SK-N-MC (cell line): ENCODE results near the gene SPATA13.
"Not testable (repeated sequence)": the region's sequence is repeated elsewhere in the genome, so short reads cannot be mapped to it uniquely, and the experiment has no call there.

ENCODE experiments used
- DNase-seq: peaks from one replicate; pipeline ENCODE4 v3.0.0-alpha.2; 2011; ENCODE audit warnings: low read depth, low spot score
- H3K27ac ChIP-seq: fragments of 200-600 bp; sonication (generic); 2 replicates; pipeline ENCODE4 v1.5.1; 2016; ENCODE audit warnings: mixed run types
- H3K36me3 ChIP-seq: fragments of 200-600 bp; sonication (generic); 2 replicates; pipeline ENCODE4 v1.6.1; 2017; ENCODE audit warnings: antibody characterized with exemption, low read length, mixed read lengths; ENCODE audit not compliant: insufficient read depth
- H3K4me3 ChIP-seq: fragments of 200-600 bp; sonication (generic); 2 replicates; pipeline ENCODE4 v1.5.1; 2016
- H3K9ac ChIP-seq: fragments of 200-600 bp; sonication (generic); 2 replicates; pipeline ENCODE4 v1.8.0; 2017; ENCODE audit warnings: mixed run types, mixed read lengths; ENCODE audit not compliant: insufficient read length
- H3K9me3 ChIP-seq: fragments of 200-600 bp; sonication (generic); 2 replicates; pipeline ENCODE4 v1.6.1; 2017; ENCODE audit warnings: low read depth, mild to moderate bottlenecking, antibody characterized with exemption, low read length, moderate library complexity, mixed read lengths
- EZH2 ChIP-seq: fragments of 200-600 bp; sonication (generic); IDR thresholded peaks from one replicate; pipeline ENCODE4 v1.6.1; 2017; ENCODE audit warnings: antibody characterized with exemption
- FOXP2 ChIP-seq: optimal IDR thresholded peaks from 2 replicates; pipeline ENCODE3; 2011; ENCODE audit warnings: mild to moderate bottlenecking, moderate library complexity; ENCODE audit not compliant: insufficient read depth; ENCODE audit errors: extremely low read length, control extremely low read depth
- POLR2AphosphoS5 ChIP-seq: IDR thresholded peaks from 2 replicates; pipeline ENCODE4 v1.6.1; 2012; ENCODE audit warnings: mild to moderate bottlenecking, low read depth, low read length, borderline replicate concordance

SPATA13 gene

GRCh38 chr13:24187185-24187584, 26.7 kb downstream of the SPATA13 start:
- Histone ChIP-seq H3K4me3 (no peak overlapping the region), H3K9ac (no peak overlapping the region), H3K36me3 (no peaks in the 10 kb centered on the region), H3K9me3 (no peaks in the 10 kb centered on the region), H3K27ac (no peak overlapping the region)
- TF ChIP-seq POLR2AphosphoS5 (no peak), FOXP2 (no peak), EZH2 (no peak)
- DNase-seq, result no peak

DNA sequence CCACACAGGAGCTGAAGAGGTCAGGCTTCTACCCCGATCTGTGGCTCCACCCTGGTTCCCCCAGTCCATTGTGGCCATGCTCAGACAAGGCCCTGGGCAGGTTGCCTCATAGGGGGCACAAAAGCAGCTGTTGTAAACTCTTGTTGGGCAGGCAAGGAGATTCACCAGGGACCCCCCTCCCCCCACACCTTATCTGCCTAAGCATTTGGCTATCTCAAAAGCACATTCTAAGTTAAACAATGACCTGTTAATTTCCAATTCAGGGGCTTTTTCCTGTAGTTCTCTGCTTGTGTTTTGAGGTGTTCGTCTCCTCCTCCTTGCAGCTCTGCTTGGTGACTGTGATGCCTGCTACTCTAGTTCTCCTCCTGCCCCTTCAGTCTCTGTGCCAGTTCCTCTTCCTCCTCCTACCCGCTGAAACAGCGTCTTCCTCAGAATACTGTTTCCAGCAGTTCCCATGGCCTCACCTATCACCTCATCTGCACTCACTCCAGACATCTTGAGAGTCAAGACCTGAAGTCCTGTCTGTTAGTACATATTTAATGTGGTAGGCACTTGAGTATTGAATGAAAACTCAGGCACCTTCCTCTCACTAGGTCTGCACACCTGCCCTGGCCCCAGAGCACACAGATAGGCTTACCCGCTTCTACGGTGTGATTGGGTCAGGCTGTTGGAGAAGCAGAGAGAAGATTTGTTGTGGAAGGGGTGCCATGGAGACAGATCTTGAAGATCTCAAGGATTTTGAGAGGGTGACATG, 31.7 kb downstream of the SPATA13 start:
- DNase-seq, result no peak
- no peaks in the 10 kb centered on the region for H3K36me3 ChIP-seq
- no peak overlapping the region for H3K4me3 ChIP-seq
- TF ChIP-seq EZH2 (no peak), FOXP2 (no peak)
- H3K27ac ChIP-seq, result no peak overlapping the region
- H3K9ac ChIP-seq, result no peak overlapping the region
- H3K9me3 ChIP-seq, result no peaks in the 10 kb centered on the region

DNA sequence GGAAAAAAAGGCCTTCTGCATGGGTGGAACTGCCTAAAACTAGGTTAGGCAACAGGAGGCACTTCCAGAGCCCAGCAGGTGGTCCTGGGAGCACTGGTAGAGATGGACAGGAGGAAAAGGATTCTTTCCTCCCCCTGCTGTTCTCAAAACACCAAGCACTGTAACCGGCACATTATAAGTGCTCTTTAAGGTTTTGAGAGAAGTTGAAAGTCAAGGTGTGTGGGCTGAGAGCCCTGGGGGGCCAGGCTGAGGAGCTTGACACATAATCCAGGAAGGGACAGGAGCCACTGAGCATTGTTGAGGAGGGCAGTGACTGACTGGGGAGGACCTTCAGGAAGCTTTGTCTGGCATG, 32.3 kb downstream of the SPATA13 start:
- no peak overlapping the region for H3K27ac ChIP-seq
- TF ChIP-seq POLR2AphosphoS5, result no peak
- TF ChIP-seq EZH2, result no peak
- no peak for TF ChIP-seq FOXP2
- H3K4me3 ChIP-seq, result no peak overlapping the region

GRCh38 chr13:24194447-24194846, 33.9 kb downstream of the SPATA13 start:
- no peak overlapping the region for H3K9ac ChIP-seq
- no peak for DNase-seq
- H3K4me3 ChIP-seq, result no peak overlapping the region
- no peaks in the 10 kb centered on the region for H3K9me3 ChIP-seq
- no peak for TF ChIP-seq POLR2AphosphoS5
- TF ChIP-seq EZH2, result no peak
- no peak for TF ChIP-seq FOXP2
- no peaks in the 10 kb centered on the region for H3K36me3 ChIP-seq
- H3K27ac ChIP-seq, result no peak overlapping the region

More for the DNA sequence above, 32.3 kb downstream of the SPATA13 start:
- DNase-seq, result no peak
- Histone ChIP-seq H3K9ac (no peak overlapping the region), H3K9me3 (no peaks in the 10 kb centered on the region), H3K36me3 (no peaks in the 10 kb centered on the region)

DNA sequence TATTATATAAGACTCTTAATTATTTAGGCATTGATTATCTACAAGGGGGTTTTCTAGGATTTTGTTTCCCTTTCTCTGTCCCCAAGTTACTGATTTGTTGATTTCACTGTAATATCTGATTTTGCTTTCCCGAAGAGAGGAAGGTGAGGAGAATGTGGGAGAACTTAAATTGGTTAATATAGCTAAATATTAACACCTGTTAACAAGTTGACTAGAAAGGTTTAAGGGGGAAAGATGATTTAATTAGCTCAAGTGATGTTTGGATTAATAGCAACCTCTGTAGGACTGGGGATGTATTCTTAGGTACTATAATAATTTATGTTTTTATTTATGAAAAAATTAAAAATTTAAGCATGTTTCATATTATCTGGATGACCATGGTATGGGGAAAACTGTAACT, 35.1 kb downstream of the SPATA13 start:
- Histone ChIP-seq H3K9ac (no peak overlapping the region), H3K9me3 (no peaks in the 10 kb centered on the region), H3K4me3 (no peak overlapping the region), H3K27ac (no peak overlapping the region), H3K36me3 (no peaks in the 10 kb centered on the region)
- no peak for TF ChIP-seq EZH2
- no peak for TF ChIP-seq FOXP2
- TF ChIP-seq POLR2AphosphoS5, result no peak
- DNase-seq, result no peak

DNA sequence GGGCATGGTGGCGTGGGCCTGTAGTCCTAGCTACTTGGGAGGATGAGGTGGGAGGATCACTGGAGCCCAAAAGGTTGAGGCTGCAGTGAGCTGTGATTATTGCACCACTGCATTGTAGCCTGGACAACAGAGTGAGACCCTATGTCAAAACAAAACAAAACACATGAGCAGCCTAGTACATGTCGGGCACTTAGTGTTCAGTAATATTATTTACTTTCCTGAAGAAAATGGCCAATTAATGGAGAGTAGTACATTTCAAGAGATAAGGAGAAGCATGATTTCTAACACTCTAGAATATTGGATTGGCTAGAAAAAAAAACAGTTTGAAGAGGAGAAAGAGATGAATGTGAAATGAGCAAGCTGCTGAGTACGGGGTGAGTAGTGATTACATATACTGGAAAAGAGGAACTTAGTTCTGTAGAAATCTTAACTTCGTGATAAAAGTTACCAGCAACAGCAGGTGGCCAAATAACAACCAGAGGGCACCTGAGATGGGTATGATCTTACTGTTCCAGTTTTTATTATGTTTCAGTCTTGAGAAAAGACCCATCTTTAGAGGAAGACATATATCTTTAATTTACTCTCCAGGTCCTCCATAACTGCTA, 36.2 kb downstream of the SPATA13 start:
- Histone ChIP-seq H3K9ac (no peak overlapping the region), H3K4me3 (no peak overlapping the region), H3K9me3 (no peaks in the 10 kb centered on the region), H3K36me3 (no peaks in the 10 kb centered on the region), H3K27ac (no peak overlapping the region)
- no peak for DNase-seq
- TF ChIP-seq EZH2, result no peak
- no peak for TF ChIP-seq POLR2AphosphoS5
- TF ChIP-seq FOXP2, result no peak

- Histone ChIP-seq H3K27ac (no peak overlapping the region), H3K36me3 (no peaks in the 10 kb centered on the region), H3K9me3 (no peaks in the 10 kb centered on the region), H3K4me3 (no peak overlapping the region), H3K9ac (no peak overlapping the region)
- TF ChIP-seq FOXP2, result no peak
- no peak for TF ChIP-seq EZH2
- TF ChIP-seq POLR2AphosphoS5, result no peak
- DNase-seq, result no peak
Measured at GRCh38 chr13:24199016-24199415, 38.5 kb downstream of the SPATA13 start.

DNA sequence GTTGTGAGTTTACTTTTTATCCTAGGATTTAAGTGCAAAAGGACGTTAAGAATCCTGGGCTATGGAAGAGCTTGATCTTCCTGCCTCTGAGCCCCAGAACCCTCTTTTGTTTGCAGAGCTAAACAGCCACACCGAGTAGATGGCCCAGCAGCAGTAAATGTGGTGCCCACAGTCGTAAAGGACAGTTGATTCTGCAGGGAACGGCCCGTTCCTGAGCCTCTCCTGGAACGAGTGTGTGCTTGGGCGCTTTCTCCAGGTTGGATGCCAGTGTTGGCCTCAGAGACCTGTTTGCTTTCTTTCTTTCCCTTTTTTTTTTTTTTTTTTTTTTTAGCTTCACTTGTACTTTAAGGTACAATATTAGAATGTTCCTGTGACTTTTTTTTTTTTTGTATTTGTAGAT, 41.7 kb downstream of the SPATA13 start:
- no peak for DNase-seq
- H3K36me3 ChIP-seq, result no peaks in the 10 kb centered on the region
- no peak for TF ChIP-seq POLR2AphosphoS5
- TF ChIP-seq EZH2, result no peak
- no peak for TF ChIP-seq FOXP2
- no peak overlapping the region for H3K27ac ChIP-seq
- H3K9me3 ChIP-seq, result no peaks in the 10 kb centered on the region
- no peak overlapping the region for H3K9ac ChIP-seq
- no peak overlapping the region for H3K4me3 ChIP-seq

GRCh38 chr13:24203273-24203672, 42.8 kb downstream of the SPATA13 start:
- peak overlapping the region; percentile 68 for H3K4me3 ChIP-seq
- no peak for DNase-seq
- TF ChIP-seq POLR2AphosphoS5 (no peak), FOXP2 (no peak), EZH2 (no peak)
- no peaks in the 10 kb centered on the region for H3K36me3 ChIP-seq
- H3K9me3 ChIP-seq, result no peaks in the 10 kb centered on the region
- H3K9ac ChIP-seq, result peak overlapping the region; percentile 15
- H3K27ac ChIP-seq, result peak overlapping the region; percentile 84

GRCh38 chr13:24203811-24204210, 43.3 kb downstream of the SPATA13 start:
- H3K36me3 ChIP-seq, result no peaks in the 10 kb centered on the region
- peak; percentile 82 for DNase-seq
- TF ChIP-seq POLR2AphosphoS5, result no peak; the same call in 1 of the 2 replicates
- no peak for TF ChIP-seq FOXP2
- TF ChIP-seq EZH2, result no peak
- peak overlapping the region; percentile 84 for H3K27ac ChIP-seq
- H3K9ac ChIP-seq, result peak overlapping the region; percentile 28
- peak overlapping the region; percentile 68 for H3K4me3 ChIP-seq
- H3K9me3 ChIP-seq, result no peaks in the 10 kb centered on the region

DNA sequence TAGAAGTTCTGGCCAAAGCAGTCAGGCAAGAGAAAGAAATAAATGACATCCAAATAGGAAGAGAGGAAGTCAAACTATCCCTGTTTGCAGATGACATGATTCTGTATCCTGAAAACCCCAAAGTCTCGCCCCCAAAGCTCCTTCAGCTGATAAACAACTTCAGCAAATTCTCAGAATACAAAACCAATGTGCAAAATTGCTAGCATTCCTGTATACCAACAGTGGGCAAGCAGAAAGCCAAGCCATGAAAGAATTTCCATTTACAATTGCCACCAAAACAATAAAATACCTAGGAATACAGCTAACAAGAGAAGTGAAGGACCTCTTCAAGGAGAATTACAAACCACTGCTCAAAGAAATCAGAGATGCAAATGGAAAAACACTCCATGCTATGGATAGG, 44.6 kb downstream of the SPATA13 start:
- H3K27ac ChIP-seq, H3K36me3 ChIP-seq, H3K9ac ChIP-seq, DNase-seq, H3K4me3 ChIP-seq, H3K9me3 ChIP-seq: not testable (repeated sequence)
